HepG2 (cell line): ENCODE results near the gene WIPF2. TPM values are rescaled to one million over a fixed set of nuclear protein-coding genes. Genes with fewer than 3 reads are reported as not detected.

Source experiments
- AKAP8 ChIP-seq: sonication (generic); formaldehyde crosslinking; IDR thresholded peaks from 2 replicates; pipeline ENCODE4 v1.5.1; 2020; ENCODE audit warnings: mild to moderate bottlenecking, missing genetic modification reagents
- ATF7 ChIP-seq, 2 experiments: fragments of 450-650 bp in 1 of 2; sonication (generic) in 1 of 2; formaldehyde crosslinking in 1 of 2; IDR thresholded peaks; 2 replicates each; pipeline versions ENCODE4 v1.4.0 to v1.6.1; 2016 to 2020; ENCODE audit warnings: antibody characterized with exemption in 1 of 2, mild to moderate bottlenecking in 1 of 2, missing genetic modification reagents in 1 of 2
- CBFB ChIP-seq: sonication (generic); formaldehyde crosslinking; IDR thresholded peaks from 2 replicates; pipeline ENCODE4 v1.4.0; 2020; ENCODE audit warnings: missing genetic modification reagents
- ELF4 ChIP-seq: sonication (generic); formaldehyde crosslinking; IDR thresholded peaks from 2 replicates; pipeline ENCODE4 v1.5.0; 2020; ENCODE audit warnings: missing genetic modification reagents, mild to moderate bottlenecking, moderate library complexity, borderline replicate concordance
- ELK4 ChIP-seq: sonication (generic); formaldehyde crosslinking; IDR thresholded peaks from 2 replicates; pipeline ENCODE4 v1.9.0; 2021; ENCODE audit warnings: missing genetic modification reagents, borderline replicate concordance
- FOXJ3 ChIP-seq: sonication (generic); formaldehyde crosslinking; IDR thresholded peaks from 2 replicates; pipeline ENCODE4 v1.4.0; 2020; ENCODE audit warnings: missing genetic modification reagents, mild to moderate bottlenecking, borderline replicate concordance
- IKZF4 ChIP-seq: sonication (generic); formaldehyde crosslinking; IDR thresholded peaks from 2 replicates; pipeline ENCODE4 v1.5.1; 2020; ENCODE audit warnings: borderline replicate concordance, mild to moderate bottlenecking, low read depth, missing genetic modification reagents; ENCODE audit errors: not compliant biosample characterization
- ISL2 ChIP-seq: sonication (generic); formaldehyde crosslinking; IDR thresholded peaks from 2 replicates; pipeline ENCODE4 v1.5.0; 2020; ENCODE audit warnings: missing genetic modification reagents
- NBN ChIP-seq: fragments of 450-650 bp; conservative IDR thresholded peaks from 2 replicates; pipeline ENCODE4 v1.6.1; 2017
- NFE2 ChIP-seq: sonication (generic); formaldehyde crosslinking; IDR thresholded peaks from 2 replicates; pipeline ENCODE4 v1.4.0; 2020; ENCODE audit warnings: missing genetic modification reagents
- RBFOX2 ChIP-seq: fragments of 200-400 bp; formaldehyde crosslinking; IDR thresholded peaks from 2 replicates; pipeline ENCODE4 v1.6.1; 2017; ENCODE audit warnings: low read depth, mild to moderate bottlenecking, low read length
- SCMH1 ChIP-seq: sonication (generic); formaldehyde crosslinking; IDR thresholded peaks from 2 replicates; pipeline ENCODE4 v1.9.0; 2021; ENCODE audit warnings: missing genetic modification reagents, mild to moderate bottlenecking, borderline replicate concordance
- WIZ ChIP-seq: sonication (generic); formaldehyde crosslinking; IDR thresholded peaks from 2 replicates; pipeline ENCODE4 v1.5.1; 2020; ENCODE audit warnings: mild to moderate bottlenecking, missing genetic modification reagents
- ZBTB26 ChIP-seq: IDR thresholded peaks from 2 replicates; pipeline ENCODE4 v1.6.1; 2016; ENCODE audit warnings: missing compliant biosample characterization, missing genetic modification reagents, borderline replicate concordance
- ZBTB42 ChIP-seq: sonication (generic); formaldehyde crosslinking; IDR thresholded peaks from 2 replicates; pipeline ENCODE4 v1.5.0; 2020; ENCODE audit warnings: mild to moderate bottlenecking, missing genetic modification reagents
- ZNF205 ChIP-seq: IDR thresholded peaks from 2 replicates; pipeline ENCODE4 v1.6.1; 2018; ENCODE audit warnings: missing biosample characterization, missing genetic modification reagents
- ZNF317 ChIP-seq: sonication (generic); formaldehyde crosslinking; IDR thresholded peaks from 2 replicates; pipeline ENCODE4 v1.5.0; 2020; ENCODE audit warnings: mild to moderate bottlenecking, missing genetic modification reagents
- ZNF44 ChIP-seq: sonication (generic); formaldehyde crosslinking; IDR thresholded peaks from 2 replicates; pipeline ENCODE4 v1.5.1; 2020; ENCODE audit warnings: mild to moderate bottlenecking, missing genetic modification reagents
- ZNF501 ChIP-seq: sonication (generic); formaldehyde crosslinking; IDR thresholded peaks from 2 replicates; pipeline ENCODE4 v1.5.1; 2020; ENCODE audit warnings: mild to moderate bottlenecking, moderate library complexity, missing genetic modification reagents
- ZNF574 ChIP-seq: sonication (generic); formaldehyde crosslinking; IDR thresholded peaks from 2 replicates; pipeline ENCODE4 v1.4.0; 2020; ENCODE audit warnings: missing genetic modification reagents
- ZNF775 ChIP-seq: sonication (generic); formaldehyde crosslinking; IDR thresholded peaks from 2 replicates; pipeline ENCODE4 v1.4.0; 2020; ENCODE audit warnings: missing genetic modification reagents, mild to moderate bottlenecking, moderate library complexity, borderline replicate concordance
- ZUFSP ChIP-seq: sonication (generic); formaldehyde crosslinking; IDR thresholded peaks from 2 replicates; pipeline ENCODE4 v1.9.0; 2021; ENCODE audit warnings: missing genetic modification reagents, mild to moderate bottlenecking, borderline replicate concordance
- polyA plus RNA-seq, 8 experiments: library from polyadenylated mRNA; depleted of rRNA in 3 of 8; stranded (reverse) in 7 of 8; unstranded in 1 of 8; fragments of >200 nt; fragmentation: Illumina TruSeq in 4 of 8; extraction: Trizol in 4 of 8; gene quantifications; 2 replicates each; pipeline versions ENCODE4 v1.2.1 to v1.2.3, GENCODE V29; 2011 to 2016; ENCODE audit warnings: low read depth in 4 of 8, missing spikeins in 1 of 8, mixed read lengths in 1 of 8; ENCODE audit not compliant: insufficient read depth in 1 of 8
- total RNA-seq, 5 experiments: library from RNA; depleted of rRNA; stranded (reverse); fragments of >200 nt; fragmentation: Illumina TruSeq; extraction: Trizol; gene quantifications; 2 replicates each; pipeline ENCODE4 v1.2.3, GENCODE V29; 2016; ENCODE audit warnings: low read depth in 1 of 5

The WIPF2 gene
- total and polyA plus RNA-seq, 2 of the 13 experiments (the other 11 are each of a cell fraction or from before 2014, with no cell fraction given): 7.2 to 10.8 TPM

- TF ChIP-seq RBFOX2: peak; percentile 94
- no peak for TF ChIP-seq WIZ (CRISPR knock-in tag)
- TF ChIP-seq ZNF44 (CRISPR knock-in tag): no peak
- no peak for TF ChIP-seq FOXJ3 (CRISPR knock-in tag)
- no peak for TF ChIP-seq ZBTB42 (CRISPR knock-in tag)
- no peak for TF ChIP-seq CBFB (CRISPR knock-in tag)
- TF ChIP-seq NBN: no peak
- TF ChIP-seq ISL2: no peak
- peak; percentile 61; the same call in 1 of the 2 replicates for TF ChIP-seq ZBTB26 (CRISPR knock-in tag)
- no peak for TF ChIP-seq SCMH1 (CRISPR knock-in tag)
- 0 out of 2 replicates have a peak, but pooled peaks have one; percentile 16 for TF ChIP-seq ZNF205 (CRISPR knock-in tag)
- no peak for TF ChIP-seq ELK4 (CRISPR knock-in tag)
- no peak for TF ChIP-seq IKZF4 (CRISPR knock-in tag)
- TF ChIP-seq ZUFSP (CRISPR knock-in tag): no peak
- TF ChIP-seq ELF4: peak; percentile 99
- no peak; the same call in 1 of the 2 replicates for TF ChIP-seq AKAP8 (CRISPR knock-in tag)
- peak; percentile 75 for TF ChIP-seq ZNF501 (CRISPR knock-in tag)
- TF ChIP-seq ZNF775 (CRISPR knock-in tag): 0 out of 2 replicates have a peak, but pooled peaks have one; percentile 40
- no peak for TF ChIP-seq ZNF317 (CRISPR knock-in tag)
- peak; percentile 87 for TF ChIP-seq ZNF574 (CRISPR knock-in tag)
- no peak for TF ChIP-seq ATF7 (IDR thresholded peaks at IDR 0.05)
- peak; percentile 74 for TF ChIP-seq ATF7 (CRISPR knock-in tag; IDR thresholded peaks at IDR 0.05)
- no peak for TF ChIP-seq NFE2 (CRISPR knock-in tag)
Observed at GRCh38 chr17:40218740-40219593, at the start of gene WIPF2 (continued).
